Fibroblast of lung (primary cell): ENCODE results near the gene TMPRSS9. TPM values are rescaled to one million over a fixed set of nuclear protein-coding genes. Genes with fewer than 3 reads are reported as not detected.

Source experiments
- DNase-seq, 2 donors: peaks; one replicate each; pipeline versions ENCODE4 v3.0.0 to v3.0.0-alpha.2; 2010; ENCODE audit warnings: low read depth in 2 of 2
- H2AFZ ChIP-seq: 2 replicates; pipeline ENCODE4 v1.5.1; 2012; ENCODE audit warnings: low read length, control low read depth, inconsistent platforms
- H3K27ac ChIP-seq: 2 replicates; pipeline ENCODE4 v1.5.1; 2011; ENCODE audit warnings: low read length, control low read depth; ENCODE audit not compliant: insufficient read depth
- H3K27me3 ChIP-seq: 2 replicates; pipeline ENCODE4 v1.5.1; 2011; ENCODE audit warnings: mild to moderate bottlenecking, low read length; ENCODE audit not compliant: control insufficient read depth, insufficient read depth
- H3K36me3 ChIP-seq: 2 replicates; pipeline ENCODE4 v1.5.1; 2011; ENCODE audit warnings: low read length; ENCODE audit not compliant: control insufficient read depth, insufficient read depth
- H3K4me1 ChIP-seq: 2 replicates; pipeline ENCODE4 v1.5.1; 2011; ENCODE audit warnings: low read length; ENCODE audit not compliant: control insufficient read depth, insufficient read depth; ENCODE audit errors: extremely low read depth
- H3K4me2 ChIP-seq: 2 replicates; pipeline ENCODE4 v1.5.1; 2011; ENCODE audit warnings: low read length, control low read depth; ENCODE audit not compliant: insufficient read depth; ENCODE audit errors: extremely low read depth
- H3K4me3 ChIP-seq, 4 experiments: fragments of 200-600 bp in 1 of 4; sonication (generic) in 1 of 4; replicated peaks in 1 of 4; 2 replicates each; pipeline ENCODE4 v1.5.1; 2011 to 2016; ENCODE audit warnings: low read length in 4 of 4, low read depth in 3 of 4, mild to moderate bottlenecking in 3 of 4, control low read depth in 2 of 4, inconsistent platforms in 1 of 4, mixed read lengths in 1 of 4; ENCODE audit not compliant: insufficient read depth in 1 of 4; ENCODE audit errors: control extremely low read depth in 1 of 4
- H3K79me2 ChIP-seq: 2 replicates; pipeline ENCODE4 v1.5.1; 2012; ENCODE audit warnings: mild to moderate bottlenecking, low read length, inconsistent platforms; ENCODE audit not compliant: control insufficient read depth, insufficient read depth
- H3K9ac ChIP-seq: 2 replicates; pipeline ENCODE4 v1.5.1; 2011; ENCODE audit warnings: mild to moderate bottlenecking, low read length, control low read depth; ENCODE audit not compliant: insufficient read depth
- H3K9me3 ChIP-seq: 2 replicates; pipeline ENCODE4 v1.5.1; 2012; ENCODE audit warnings: low read depth, low read length; ENCODE audit not compliant: control insufficient read depth, insufficient read depth
- H4K20me1 ChIP-seq: 2 replicates; pipeline ENCODE4 v1.5.1; 2011; ENCODE audit warnings: low read length; ENCODE audit not compliant: control insufficient read depth, insufficient read depth; ENCODE audit errors: extremely low read depth
- EZH2 ChIP-seq: IDR thresholded peaks from 2 replicates; pipeline ENCODE4 v1.5.1; 2012; ENCODE audit warnings: low read length, control low read depth, mild to moderate bottlenecking; ENCODE audit errors: missing control alignments
- polyA plus RNA-seq, 2 donors: library from polyadenylated mRNA; depleted of rRNA in 1 of 2; stranded (reverse) in 1 of 2; unstranded in 1 of 2; fragments of >200 nt; gene quantifications; 2 replicates each; pipeline ENCODE4 v1.2.1, GENCODE V29; 2011 to 2012; ENCODE audit warnings: missing spikeins in 1 of 2
- total RNA-seq: library from RNA; depleted of rRNA; stranded (reverse); fragments of >200 nt; gene quantifications from 2 replicates; pipeline ENCODE4 v1.2.1, GENCODE V29; 2014
- TF ChIP-seq, protein P1 (sequence below), 2 donors: IDR thresholded peaks in 1 of 2; conservative IDR thresholded peaks in 1 of 2; 1 replicate in 1 of 2; 2 replicates in 1 of 2; pipeline ENCODE4 v1.5.1; 2011 to 2012; ENCODE audit warnings: low read length in 2 of 2, control low read depth in 1 of 2, inconsistent platforms in 1 of 2, low read depth in 1 of 2, mild to moderate bottlenecking in 1 of 2

The TMPRSS9 gene
- total and polyA plus RNA-seq, 2 donors (not counting 1 experiment from before 2014, with no cell fraction given), result not detected

DNA sequence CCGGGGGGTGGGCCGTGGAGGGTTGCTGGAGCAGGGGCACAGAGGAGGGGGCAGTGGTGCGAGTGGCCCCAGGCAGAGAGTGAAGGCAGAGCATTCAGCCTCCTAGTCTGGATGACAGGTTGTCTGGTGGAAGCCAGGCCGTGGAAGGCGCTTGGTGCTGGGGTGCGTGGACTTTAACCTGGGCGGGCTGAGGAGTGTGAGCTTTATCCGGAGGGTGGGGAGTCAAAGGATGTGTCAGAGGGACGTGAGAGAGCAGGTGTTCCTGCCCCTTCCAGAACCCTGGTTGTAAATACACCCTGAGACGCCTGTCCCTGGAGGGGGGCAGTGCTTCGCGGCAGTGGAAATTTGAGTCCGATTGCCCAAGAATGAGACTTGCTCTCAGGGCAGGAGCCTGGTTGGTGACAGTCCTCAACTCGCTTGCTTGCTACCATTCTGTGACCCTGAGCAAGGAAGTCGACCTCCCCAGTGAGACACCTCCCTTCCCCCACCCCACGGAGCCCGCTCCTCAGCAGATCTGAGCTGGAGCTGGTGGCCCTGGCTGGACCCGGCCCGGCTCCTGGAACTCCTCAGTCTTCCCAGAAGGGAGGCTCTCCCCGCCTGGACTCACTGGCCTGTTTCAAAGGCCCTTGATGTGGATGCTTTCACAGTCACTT lies 29.3 kb upstream of the TMPRSS9 start:
- Histone ChIP-seq H3K27ac (no peak overlapping the region), H3K4me2 (no peak overlapping the region), H3K4me3 (no peak overlapping the region), H3K36me3 (peaks cover 3% of the 10 kb centered on the region), H3K27me3 (no peaks in the 10 kb centered on the region), H4K20me1 (no peaks in the 10 kb centered on the region), H3K9me3 (no peaks in the 10 kb centered on the region), H2AFZ (no peak overlapping the region), H3K79me2 (peaks cover 59% of the 10 kb centered on the region), H3K9ac (no peak overlapping the region), H3K4me1 (peaks cover 5% of the 10 kb centered on the region)
- TF ChIP-seq EZH2, result no peak
- TF ChIP-seq, protein P1, sequence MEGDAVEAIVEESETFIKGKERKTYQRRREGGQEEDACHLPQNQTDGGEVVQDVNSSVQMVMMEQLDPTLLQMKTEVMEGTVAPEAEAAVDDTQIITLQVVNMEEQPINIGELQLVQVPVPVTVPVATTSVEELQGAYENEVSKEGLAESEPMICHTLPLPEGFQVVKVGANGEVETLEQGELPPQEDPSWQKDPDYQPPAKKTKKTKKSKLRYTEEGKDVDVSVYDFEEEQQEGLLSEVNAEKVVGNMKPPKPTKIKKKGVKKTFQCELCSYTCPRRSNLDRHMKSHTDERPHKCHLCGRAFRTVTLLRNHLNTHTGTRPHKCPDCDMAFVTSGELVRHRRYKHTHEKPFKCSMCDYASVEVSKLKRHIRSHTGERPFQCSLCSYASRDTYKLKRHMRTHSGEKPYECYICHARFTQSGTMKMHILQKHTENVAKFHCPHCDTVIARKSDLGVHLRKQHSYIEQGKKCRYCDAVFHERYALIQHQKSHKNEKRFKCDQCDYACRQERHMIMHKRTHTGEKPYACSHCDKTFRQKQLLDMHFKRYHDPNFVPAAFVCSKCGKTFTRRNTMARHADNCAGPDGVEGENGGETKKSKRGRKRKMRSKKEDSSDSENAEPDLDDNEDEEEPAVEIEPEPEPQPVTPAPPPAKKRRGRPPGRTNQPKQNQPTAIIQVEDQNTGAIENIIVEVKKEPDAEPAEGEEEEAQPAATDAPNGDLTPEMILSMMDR (conservative IDR thresholded peaks at IDR 0.05 in 1 of 2, IDR thresholded peaks at IDR 0.05 in 1 of 2; ENCODE audit: low read depth in 1 of 2, low read length in 2 of 2), result no peak
- DNase-seq, result no peak

DNA sequence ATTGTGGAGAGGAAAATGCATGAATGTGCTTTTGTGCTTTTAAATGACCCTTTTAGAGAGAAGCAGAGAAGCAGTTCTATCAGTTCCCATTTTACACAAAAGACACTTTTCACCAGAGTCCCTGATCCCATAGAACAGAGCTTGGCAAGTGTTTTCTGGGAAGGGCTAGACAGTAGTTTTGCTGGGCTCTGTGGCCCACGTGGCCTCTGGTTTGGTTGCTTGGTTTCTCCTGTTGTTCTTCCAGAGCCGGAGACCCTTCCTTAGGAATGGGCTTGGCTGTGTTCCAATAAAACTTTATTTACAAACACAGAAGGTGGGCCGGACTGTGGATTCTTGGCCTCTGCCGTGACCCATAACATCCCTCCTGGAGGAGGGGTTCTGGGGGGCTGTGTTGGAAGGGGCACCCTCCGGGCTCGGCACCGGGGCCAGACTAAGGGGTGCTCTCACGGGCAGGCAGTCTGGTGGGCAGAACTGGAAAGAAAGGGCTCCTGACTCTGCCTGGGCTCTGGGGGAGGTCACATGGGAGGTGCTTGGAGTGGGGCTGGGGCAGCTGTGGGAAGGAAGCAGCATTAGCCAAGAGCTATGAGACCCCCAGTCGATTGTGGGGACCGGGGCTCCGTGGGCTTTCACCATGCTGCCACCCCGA lies 28.3 kb upstream of the TMPRSS9 start:
- H4K20me1 ChIP-seq, result no peaks in the 10 kb centered on the region
- no peaks in the 10 kb centered on the region for H3K27me3 ChIP-seq
- no peak for TF ChIP-seq EZH2
- TF ChIP-seq, protein P1 (conservative IDR thresholded peaks at IDR 0.05 in 1 of 2, IDR thresholded peaks at IDR 0.05 in 1 of 2; ENCODE audit: low read depth in 1 of 2, low read length in 2 of 2), result no peak
- no peaks in the 10 kb centered on the region for H3K9me3 ChIP-seq
- H3K36me3 ChIP-seq, result peaks cover 1% of the 10 kb centered on the region
- H3K4me3 ChIP-seq, result no peak overlapping the region
- no peak for DNase-seq
- no peak overlapping the region for H3K27ac ChIP-seq
- H3K79me2 ChIP-seq, result peaks cover 63% of the 10 kb centered on the region
- H3K4me1 ChIP-seq, result peaks cover 5% of the 10 kb centered on the region
- H3K4me2 ChIP-seq, result no peak overlapping the region
- no peak overlapping the region for H3K9ac ChIP-seq
- H2AFZ ChIP-seq, result no peak overlapping the region

DNA sequence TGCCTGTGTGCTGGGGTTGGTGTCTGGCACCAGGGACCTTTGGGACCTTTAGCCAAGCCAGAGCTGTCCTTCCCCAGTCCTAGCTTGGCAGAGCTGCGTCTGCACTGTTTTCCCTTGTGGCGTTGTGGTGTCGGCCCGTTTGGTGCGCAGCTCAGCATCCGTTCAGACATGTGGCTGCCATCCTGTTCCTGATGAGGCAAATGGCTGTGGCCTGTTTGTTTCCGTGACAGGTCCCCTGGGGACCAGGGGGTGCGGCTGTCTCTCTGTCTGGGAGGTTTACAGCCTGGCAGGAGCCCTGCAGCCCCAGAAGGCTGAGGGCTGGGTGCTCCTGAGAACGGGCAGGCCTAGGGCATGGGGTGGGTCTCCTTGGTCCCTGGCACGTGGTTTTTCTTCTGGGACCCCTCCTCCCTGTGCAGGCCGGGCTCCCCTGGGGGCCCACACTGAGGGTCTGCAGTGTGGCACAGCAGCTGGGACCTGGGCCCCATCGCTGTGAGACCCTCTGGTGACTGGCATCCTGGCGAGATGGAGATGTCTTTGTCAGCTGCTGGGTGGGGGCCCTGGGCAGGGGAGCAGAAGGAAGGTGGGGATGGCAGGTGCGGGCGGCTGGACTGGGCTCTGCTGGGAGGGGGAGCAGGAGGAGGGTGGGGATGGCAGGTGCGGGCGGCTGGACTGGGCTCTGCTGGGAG lies 27.6 kb upstream of the TMPRSS9 start:
- Histone ChIP-seq H3K27ac (no peak overlapping the region), H2AFZ (no peak overlapping the region), H3K9ac (no peak overlapping the region), H3K4me2 (no peak overlapping the region), H4K20me1 (no peaks in the 10 kb centered on the region), H3K4me3 (no peak overlapping the region), H3K4me1 (peaks cover 5% of the 10 kb centered on the region), H3K36me3 (peaks cover 1% of the 10 kb centered on the region), H3K9me3 (no peaks in the 10 kb centered on the region), H3K79me2 (peaks cover 57% of the 10 kb centered on the region), H3K27me3 (no peaks in the 10 kb centered on the region)
- DNase-seq, result no peak
- TF ChIP-seq, protein P1 (conservative IDR thresholded peaks at IDR 0.05 in 1 of 2, IDR thresholded peaks at IDR 0.05 in 1 of 2; ENCODE audit: low read depth in 1 of 2, low read length in 2 of 2), result no peak
- TF ChIP-seq EZH2, result no peak
